Adipose tissue (tissue), 3 donors: ENCODE measurements around the gene FREM2. TPM values are rescaled to one million over a fixed set of nuclear protein-coding genes. Genes with fewer than 3 reads are reported as not detected.

Experiments
- H3K27ac ChIP-seq: one replicate; pipeline ENCODE4 v1.5.1; 2013; ENCODE audit warnings: low read depth, low read length
- WGBS, 3 donors: extraction: QIAGEN DNeasy Blood & Tissue Kit; methylation state at CpG; one replicate each; pipeline ENCODE4 v1.1.7; 2013; 5-methylcytosine and 5-hydroxymethylcytosine counted together
- polyA plus RNA-seq, 3 donors: library from polyadenylated mRNA; stranded (reverse); fragments of 200-250 nt; gene quantifications; one replicate each; pipeline ENCODE4 v1.2.3, GENCODE V29; 2013
- donor health status: healthy with polysubstance abuse.
- donor health status: Bipolar disorder and iron deficiency.
- donor health status: healthy.

Gene FREM2
- polyA plus RNA-seq, 3 donors = 0.11 to 1.1 (median 0.21) TPM

GRCh38 chr13:38785490-38785889 is 98.6 kb downstream of the FREM2 start:
- no peak overlapping the region for H3K27ac ChIP-seq
- WGBS, 3 donors = 15 to 16% (median 16%) methylated on average over 1 of the region's 1 CpG

DNA sequence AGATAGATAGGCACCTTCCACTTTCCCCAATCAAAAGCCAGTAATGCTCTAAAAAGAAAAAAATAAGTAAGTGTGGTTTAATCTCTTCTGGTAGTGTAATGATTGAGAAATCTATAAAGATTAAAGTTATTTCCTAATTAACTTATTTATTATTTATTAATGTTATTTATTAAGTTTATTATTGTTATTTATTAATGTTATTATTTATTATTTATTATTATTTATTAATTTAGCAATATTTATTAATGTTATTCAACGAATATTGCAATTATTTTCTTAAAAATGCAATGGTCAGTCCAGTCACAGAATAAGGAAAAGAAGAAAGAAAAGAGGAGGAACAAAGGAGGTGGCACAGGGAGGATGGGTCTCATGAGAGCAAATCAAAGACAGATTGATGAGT is 100.7 kb downstream of the FREM2 start:
- 62 to 92% (median 65%) methylated on average over 1 of the region's 1 CpG for WGBS, 3 donors
- H3K27ac ChIP-seq = no peak overlapping the region

DNA sequence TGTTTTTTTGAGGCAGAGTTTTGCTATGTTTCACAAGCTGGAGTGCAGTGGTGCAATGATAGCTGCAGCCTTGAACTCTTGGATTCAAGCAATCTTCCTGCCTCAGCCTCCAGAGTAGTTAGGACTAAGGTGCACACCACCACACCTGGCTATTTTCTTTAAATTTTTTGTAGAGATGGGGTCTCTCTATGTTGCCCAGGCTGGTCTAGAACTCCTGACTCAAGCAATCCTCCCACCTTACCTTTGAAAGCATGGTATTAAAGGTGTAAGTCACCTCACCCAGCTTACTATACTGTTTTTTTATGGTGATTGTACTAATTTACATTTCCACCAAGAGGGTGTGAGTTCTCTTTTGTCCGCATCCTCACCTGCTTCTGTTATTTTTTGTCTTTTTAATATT is 110.0 kb downstream of the FREM2 start:
- 91 to 97% (median 95%) methylated on average over 1 of the region's 1 CpG for WGBS, 3 donors
- no peak overlapping the region for H3K27ac ChIP-seq

DNA sequence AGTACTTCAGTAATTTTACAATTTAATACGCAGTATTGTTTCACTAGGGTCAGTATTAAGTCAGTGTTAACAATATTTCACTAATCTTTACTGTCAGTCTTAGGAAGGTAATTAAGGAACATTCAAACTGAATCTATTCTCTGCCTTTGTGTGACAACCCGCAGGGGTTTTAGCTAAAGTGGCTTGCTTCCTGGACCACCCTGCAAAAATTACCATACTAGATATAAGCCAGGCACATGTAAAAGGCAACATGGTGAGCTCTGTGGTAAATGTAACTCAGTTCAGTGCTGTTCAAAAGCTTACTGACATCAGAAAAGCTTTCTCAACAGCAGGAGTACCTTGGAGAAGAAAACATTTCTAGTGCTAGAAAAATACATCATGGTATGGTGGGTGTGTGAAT is 116.7 kb downstream of the FREM2 start:
- WGBS, 3 donors = 69 to 76% (median 74%) methylated on average over 2 of the region's 2 CpGs
- H3K27ac ChIP-seq = no peak overlapping the region

DNA sequence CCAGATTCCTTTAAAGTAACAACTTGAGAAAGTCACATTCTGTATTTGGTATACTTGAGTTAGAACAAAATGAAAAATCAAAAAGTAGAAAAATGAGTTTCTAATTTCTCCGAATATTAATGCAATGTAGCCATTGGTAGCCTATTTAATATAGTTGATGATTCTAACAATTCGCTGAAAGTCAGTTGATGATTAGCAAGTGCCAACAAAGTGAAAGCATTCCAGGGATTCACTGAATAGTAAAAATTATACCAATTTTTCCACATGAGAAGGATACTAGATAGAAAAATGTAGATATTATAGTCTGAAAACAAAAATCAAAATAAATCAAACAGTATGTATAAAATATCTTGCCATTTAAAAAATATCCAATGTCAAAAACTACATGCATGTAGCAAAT is 117.2 kb downstream of the FREM2 start:
- 87 to 92% (median 87%) methylated on average over 2 of the region's 2 CpGs for WGBS, 3 donors
- H3K27ac ChIP-seq = no peak overlapping the region

DNA sequence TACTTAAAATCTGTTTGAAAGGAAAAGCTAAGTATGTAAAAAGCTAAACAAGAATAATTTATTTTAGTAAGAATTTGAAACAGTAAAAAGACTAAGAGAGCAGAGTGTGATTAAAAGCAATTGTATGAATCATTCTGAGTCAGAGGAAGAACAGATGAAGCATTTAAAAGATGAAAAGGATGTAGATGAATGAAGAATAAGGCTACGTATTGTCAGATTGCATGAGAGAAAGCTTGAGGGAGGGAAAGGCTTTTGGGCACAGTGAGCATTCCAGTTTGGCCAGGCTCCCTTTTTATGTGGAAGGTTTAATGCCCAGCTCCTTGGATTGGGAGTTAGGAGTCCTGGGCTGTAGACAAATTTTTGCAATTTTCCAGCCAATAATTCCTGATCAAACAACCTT is 117.7 kb downstream of the FREM2 start:
- 61 to 79% (median 71%) methylated on average over 1 of the region's 1 CpG for WGBS, 3 donors
- no peak overlapping the region for H3K27ac ChIP-seq

DNA sequence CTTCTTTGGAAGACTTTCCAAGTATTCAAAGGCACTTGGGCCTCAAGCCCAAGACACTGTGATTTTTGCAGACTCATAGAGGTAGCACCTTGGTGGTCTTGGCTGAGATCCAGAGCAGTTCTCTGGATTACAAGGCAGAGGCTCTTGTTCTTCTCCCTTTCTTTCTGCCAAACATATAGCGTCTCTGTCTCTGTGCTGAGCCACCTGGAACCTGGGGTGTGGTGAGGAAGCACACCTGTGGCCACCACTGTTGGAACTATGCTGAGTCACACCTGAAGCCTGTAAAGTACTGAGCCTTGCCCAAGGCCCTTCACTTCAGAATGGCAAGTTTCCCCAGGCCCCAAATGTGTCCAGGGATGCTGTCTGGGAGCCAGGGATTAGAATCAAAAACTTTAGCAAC is 127.5 kb downstream of the FREM2 start:
- no peak overlapping the region for H3K27ac ChIP-seq
- WGBS, 3 donors = 50 to 64% (median 63%) methylated on average over 1 of the region's 1 CpG

DNA sequence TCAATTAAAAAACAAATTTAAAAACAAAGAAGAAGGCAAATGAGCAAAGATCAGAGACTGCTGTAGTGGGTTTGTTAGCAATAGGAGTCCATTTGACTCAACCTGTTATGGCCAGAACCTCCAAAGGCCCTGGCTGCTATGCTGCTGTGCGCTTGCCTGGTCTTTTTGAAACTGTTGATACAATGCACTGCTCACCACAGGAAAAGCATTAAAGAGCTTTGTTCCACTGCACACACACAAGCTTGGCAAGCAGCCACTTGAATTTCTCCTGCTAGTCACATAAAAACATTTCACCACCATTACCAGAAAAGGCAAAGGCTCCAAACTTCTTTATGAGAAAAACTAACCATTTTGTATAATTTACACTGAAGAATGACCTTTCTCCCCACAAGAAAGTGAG is 132.2 kb downstream of the FREM2 start:
- H3K27ac ChIP-seq = no peak overlapping the region
- WGBS, 3 donors = 41 to 75% (median 46%) methylated on average over 1 of the region's 1 CpG

DNA sequence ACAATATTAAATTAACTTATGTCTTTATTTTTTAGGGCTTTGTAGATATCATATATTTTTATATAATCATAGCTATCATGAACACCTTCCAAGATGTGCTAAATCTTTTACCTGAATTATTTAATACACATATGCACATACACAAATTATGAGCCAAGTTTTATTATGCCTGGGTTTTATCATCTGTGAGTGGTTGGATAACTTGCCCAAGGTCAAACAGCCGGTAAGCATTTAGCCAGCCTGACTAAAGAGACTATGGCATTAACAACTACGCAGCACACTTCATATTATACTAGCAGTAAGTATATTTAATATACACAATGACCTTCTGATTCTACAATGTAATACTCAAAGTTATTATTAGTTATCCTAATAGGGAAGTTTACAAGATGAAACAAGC is 132.7 kb downstream of the FREM2 start:
- 43 to 80% (median 74%) methylated on average over 2 of the region's 2 CpGs for WGBS, 3 donors
- H3K27ac ChIP-seq = no peak overlapping the region

DNA sequence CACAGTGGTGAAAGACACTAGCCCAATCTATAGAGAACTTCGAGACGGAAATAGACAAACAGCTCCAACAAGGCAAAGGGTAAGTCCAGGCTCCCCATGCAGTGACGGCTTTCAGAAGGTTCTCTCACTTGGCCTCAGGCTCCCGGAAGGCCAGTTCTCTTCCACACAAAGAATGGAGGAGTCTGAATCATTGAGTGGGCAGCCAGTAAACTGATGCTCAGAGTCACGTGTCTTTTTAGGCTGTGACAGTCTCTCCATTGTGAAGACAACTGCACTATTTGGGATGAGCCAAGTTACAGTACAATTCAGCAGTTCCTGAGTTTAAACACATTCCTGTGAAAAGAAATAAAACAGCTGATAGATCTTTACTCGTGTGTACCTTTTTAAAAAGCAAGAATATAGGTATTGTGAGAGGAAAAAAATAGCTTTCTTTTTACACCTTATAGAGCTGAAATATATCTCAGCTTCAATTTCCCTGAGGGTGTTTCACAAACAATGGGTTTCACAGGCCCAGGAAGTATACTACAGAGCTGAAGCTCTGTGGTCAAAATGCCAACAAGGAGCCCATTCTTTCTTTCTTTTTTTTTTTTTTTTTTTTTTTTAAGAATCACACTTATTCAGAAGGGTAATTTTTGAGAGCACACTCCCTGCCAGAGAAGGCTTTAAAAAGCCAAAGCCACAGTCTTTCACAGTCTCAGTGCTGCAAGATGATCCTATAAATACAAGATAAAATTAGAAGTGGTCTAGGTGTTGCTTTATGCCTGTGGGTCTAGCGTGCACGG is 135.1 kb downstream of the FREM2 start:
- H3K27ac ChIP-seq = no peak overlapping the region
- 67 to 85% (median 77%) methylated on average over 8 of the region's 8 CpGs for WGBS, 3 donors

DNA sequence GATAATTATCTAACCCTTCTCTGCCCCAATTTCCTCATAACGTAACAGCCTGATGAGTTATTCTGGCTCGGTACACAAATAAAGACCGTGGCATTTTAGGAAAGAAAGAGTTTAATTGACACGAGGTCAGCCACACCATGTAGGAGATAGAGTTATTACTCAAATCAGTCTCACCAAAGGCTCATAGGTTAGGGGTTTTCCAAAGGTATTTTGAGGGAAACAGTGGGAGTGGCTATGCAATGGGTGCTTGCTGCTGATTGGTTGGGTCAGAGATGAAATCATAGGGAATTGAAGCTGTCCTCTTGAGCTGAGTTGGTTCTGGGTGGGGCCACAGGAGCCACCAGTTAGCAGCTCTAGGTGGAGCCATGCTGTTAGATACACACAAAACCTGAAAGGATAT is 137.5 kb downstream of the FREM2 start:
- 81 to 93% (median 89%) methylated on average over 4 of the region's 4 CpGs for WGBS, 3 donors
- H3K27ac ChIP-seq = no peak overlapping the region

DNA sequence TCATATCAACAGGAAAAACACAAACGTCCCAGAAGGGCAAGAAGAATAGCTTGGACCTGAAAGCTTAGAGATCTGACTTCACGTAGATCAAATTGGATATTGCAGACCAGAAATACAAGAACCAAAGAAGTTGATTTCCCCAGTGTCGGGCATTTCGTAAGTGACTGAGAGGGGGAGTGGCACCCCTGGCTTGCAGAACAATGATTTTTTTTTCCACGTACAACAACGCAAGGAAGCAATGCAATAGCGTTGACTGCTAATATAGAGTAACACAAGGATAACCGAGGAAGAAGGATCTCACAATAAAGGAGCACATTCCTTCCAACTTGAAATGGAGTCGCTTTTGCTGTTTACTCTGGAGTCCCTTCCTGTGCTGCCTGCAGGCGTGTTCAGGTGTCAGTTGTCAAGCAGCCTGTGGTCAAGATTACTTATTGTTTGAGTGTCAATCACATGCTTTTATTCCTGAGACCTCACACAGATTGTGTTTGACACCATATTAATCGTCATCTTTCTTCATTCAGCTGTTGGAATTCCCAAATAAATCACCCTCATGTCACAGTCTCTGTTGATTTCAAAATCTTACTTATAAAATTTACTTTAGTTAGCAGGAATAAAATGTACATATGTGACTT is 139.4 kb downstream of the FREM2 start:
- WGBS, 3 donors = 32 to 68% (median 66%) methylated on average over 11 of the region's 11 CpGs
- no peak overlapping the region for H3K27ac ChIP-seq

DNA sequence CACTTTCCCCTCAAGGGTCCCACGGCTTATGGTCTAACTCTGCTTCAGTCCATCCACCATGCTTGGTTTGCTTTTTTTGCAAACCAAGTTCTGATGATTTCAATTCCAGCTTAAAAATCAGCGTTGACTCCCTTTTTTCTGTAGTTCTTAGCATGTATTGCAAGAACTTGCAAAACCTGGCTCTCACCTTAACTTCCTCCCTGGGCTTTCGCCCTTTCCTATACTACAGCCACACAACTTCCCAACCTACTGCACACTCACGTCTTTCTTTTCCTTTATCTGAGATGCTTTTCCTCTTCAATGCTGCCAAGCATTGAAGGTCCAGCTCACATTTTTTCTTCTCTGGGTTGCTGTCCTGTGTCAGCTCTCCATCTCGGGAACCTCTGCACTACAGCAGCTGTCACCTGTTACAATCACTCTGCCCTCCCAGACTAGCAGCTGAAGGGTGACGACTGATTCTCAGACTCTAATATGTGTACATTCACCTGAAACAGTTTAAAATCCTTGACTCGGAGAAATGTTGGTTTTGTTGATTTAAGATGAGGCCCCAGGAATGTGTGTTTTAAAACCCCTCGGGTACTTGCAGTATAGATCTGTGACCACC is 143.7 kb downstream of the FREM2 start:
- no peak overlapping the region for H3K27ac ChIP-seq
- 38 to 75% (median 73%) methylated on average over 8 of the region's 8 CpGs for WGBS, 3 donors

DNA sequence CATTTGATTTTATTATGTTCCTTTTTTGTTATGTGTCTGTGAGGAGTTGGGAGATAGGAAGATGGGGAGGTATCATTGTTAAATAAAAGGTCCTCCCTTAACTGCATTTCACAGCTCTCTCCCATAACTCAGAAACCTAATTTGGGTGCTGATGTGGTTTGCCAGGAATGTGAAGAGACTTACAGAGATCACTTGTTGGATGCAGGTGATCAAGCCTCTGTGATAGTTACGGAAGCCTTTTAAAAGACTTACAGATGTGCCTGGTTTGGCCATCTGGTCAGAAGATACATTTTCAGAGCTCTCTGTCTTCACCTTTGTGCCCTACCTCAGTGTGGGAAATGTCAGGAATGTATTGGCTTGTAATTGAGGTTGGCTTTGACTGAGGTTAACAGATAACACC is 157.7 kb downstream of the FREM2 start:
- H3K27ac ChIP-seq = no peak overlapping the region
- WGBS, 3 donors = 44 to 97% (median 93%) methylated on average over 1 of the region's 1 CpG

DNA sequence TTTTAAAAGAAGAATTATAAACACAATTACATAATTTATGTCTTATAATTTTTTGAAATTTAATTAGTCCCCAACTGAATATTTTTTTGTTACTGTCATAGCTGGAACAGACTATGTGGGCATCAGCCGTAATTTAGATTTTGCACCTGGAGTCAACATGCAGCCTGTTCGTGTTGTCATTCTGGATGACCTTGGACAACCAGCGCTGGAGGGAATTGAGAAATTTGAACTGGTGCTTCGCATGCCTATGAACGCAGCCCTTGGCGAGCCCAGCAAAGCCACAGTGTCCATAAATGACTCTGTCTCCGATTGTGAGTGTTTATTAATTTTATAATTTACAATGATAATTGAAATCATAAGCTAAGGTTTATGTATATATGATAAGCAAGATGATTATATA is 161.5 kb downstream of the FREM2 start:
- H3K27ac ChIP-seq = no peak overlapping the region
- WGBS, 3 donors = 82 to 94% (median 90%) methylated on average over 7 of the region's 7 CpGs

GRCh38 chr13:38849315-38849714 is 162.4 kb downstream of the FREM2 start:
- no peak overlapping the region for H3K27ac ChIP-seq
- WGBS, 3 donors = 74 to 85% (median 77%) methylated on average over 4 of the region's 4 CpGs

- H3K27ac ChIP-seq = no peak overlapping the region
- WGBS, 3 donors = 78 to 83% (median 82%) methylated on average over 5 of the region's 5 CpGs
Measured at GRCh38 chr13:38850868-38851626, 164.2 kb downstream of the FREM2 start.

- no peak overlapping the region for H3K27ac ChIP-seq
- 48 to 54% (median 49%) methylated on average over 3 of the region's 3 CpGs for WGBS, 3 donors
Measured at GRCh38 chr13:38854226-38854625, 167.3 kb downstream of the FREM2 start.

- WGBS, 3 donors = 80 to 90% (median 82%) methylated on average over 4 of the region's 4 CpGs
- no peak overlapping the region for H3K27ac ChIP-seq
Measured at GRCh38 chr13:38856065-38856464, 169.2 kb downstream of the FREM2 start.
